ENCODE data around the gene NFIC. TPM values are rescaled to one million over a fixed set of nuclear protein-coding genes. Genes with fewer than 3 reads are reported as not detected.

Gene NFIC
- total and polyA plus RNA-seq, 2 donors from 2014 or later, result 20.3 to 173 TPM

GRCh38 chr19:3372413-3372812, 6.0 kb downstream of the NFIC start:
- intact Hi-C loops (cut with DNase I), result no loop called here
- H3K27ac ChIP-seq (ENCODE audit: low read depth in 2 of 2, low read length in 2 of 2), result peak overlapping the region in 1 of 2 donors; percentile 32

GRCh38 chr19:3373971-3374368, 7.6 kb downstream of the NFIC start:
- Histone ChIP-seq H3K27me3 (ENCODE audit: control insufficient read depth, insufficient read depth, low read length) (peaks cover 2% of the 10 kb centered on the region), H3K36me3 (ENCODE audit: control insufficient read depth in 2 of 3, insufficient read depth in 3 of 3, low read length in 3 of 3) (no peaks in the 10 kb centered on the region), H3K9me3 (ENCODE audit: control insufficient read depth in 2 of 3, insufficient read depth in 1 of 3, low read length in 3 of 3) (no peaks in the 10 kb centered on the region), H3K4me3 (ENCODE audit: low read length in 3 of 3) (no peak overlapping the region), H3K9ac (ENCODE audit: low read length in 3 of 3) (peak overlapping the region in 1 of 3 donors; percentile 31), H3K27ac (ENCODE audit: low read depth in 2 of 2, low read length in 2 of 2) (peak overlapping the region; percentile 94), H3K4me1 (ENCODE audit: control insufficient read depth in 2 of 3, insufficient read depth in 2 of 3, low read depth in 1 of 3, low read length in 3 of 3) (peaks cover 2 to 34% (median 9%) of the 10 kb centered on the region in 3 donors)
- no peak for FAIRE-seq
- no peak for TF ChIP-seq CTCF (IDR thresholded peaks at IDR 0.05; ENCODE audit: borderline replicate concordance, extremely low read depth, insufficient read depth)
- intact Hi-C loops (cut with DNase I), result no loop called here
- no peak for DNase-seq

More at GRCh38 chr19:3372413-3372812, 6.0 kb downstream of the NFIC start:
- peaks cover 3% of the 10 kb centered on the region for H3K27me3 ChIP-seq (ENCODE audit: control insufficient read depth, insufficient read depth, low read length)
- TF ChIP-seq CTCF (IDR thresholded peaks at IDR 0.05; ENCODE audit: borderline replicate concordance, extremely low read depth, insufficient read depth), result no peak
- DNase-seq (no peak), FAIRE-seq (no peak)
- no peaks in the 10 kb centered on the region for H3K36me3 ChIP-seq (ENCODE audit: control insufficient read depth in 2 of 3, insufficient read depth in 3 of 3, low read length in 3 of 3)
- H3K9me3 ChIP-seq (ENCODE audit: control insufficient read depth in 2 of 3, insufficient read depth in 1 of 3, low read length in 3 of 3), result no peaks in the 10 kb centered on the region
- no peak overlapping the region for H3K9ac ChIP-seq (ENCODE audit: low read length in 3 of 3)
- H3K4me3 ChIP-seq (ENCODE audit: low read length in 3 of 3), result no peak overlapping the region
- peaks cover 4 to 42% (median 24%) of the 10 kb centered on the region in 3 donors for H3K4me1 ChIP-seq (ENCODE audit: control insufficient read depth in 2 of 3, insufficient read depth in 2 of 3, low read depth in 1 of 3, low read length in 3 of 3)

- H3K9me3 ChIP-seq (ENCODE audit: control insufficient read depth in 2 of 3, insufficient read depth in 1 of 3, low read length in 3 of 3), result no peaks in the 10 kb centered on the region
- H3K9ac ChIP-seq (ENCODE audit: low read length in 3 of 3), result peak overlapping the region in 2 of 3 donors; percentile 10 to 15
- intact Hi-C loops (cut with DNase I), result no loop called here
- no peaks in the 10 kb centered on the region for H3K27me3 ChIP-seq (ENCODE audit: control insufficient read depth, insufficient read depth, low read length)
- H3K36me3 ChIP-seq (ENCODE audit: control insufficient read depth in 2 of 3, insufficient read depth in 3 of 3, low read length in 3 of 3), result no peaks in the 10 kb centered on the region
- H3K4me1 ChIP-seq (ENCODE audit: control insufficient read depth in 2 of 3, insufficient read depth in 2 of 3, low read depth in 1 of 3, low read length in 3 of 3), result peaks cover 0 to 31% (median 7%) of the 10 kb centered on the region in 3 donors
- no peak overlapping the region for H3K4me3 ChIP-seq (ENCODE audit: low read length in 3 of 3)
- peak overlapping the region; percentile 94 for H3K27ac ChIP-seq (ENCODE audit: low read depth in 2 of 2, low read length in 2 of 2)
- TF ChIP-seq CTCF (IDR thresholded peaks at IDR 0.05; ENCODE audit: borderline replicate concordance, extremely low read depth, insufficient read depth), result no peak
- DNase-seq, result no peak
- no peak for FAIRE-seq
Measured at GRCh38 chr19:3374369-3375112, 8.2 kb downstream of the NFIC start.

All from kidney (tissue), 14 donors.